Psoas muscle (tissue), 8 donors: Measurements from ENCODE around the gene IL16. TPM values are rescaled to one million over a fixed set of nuclear protein-coding genes. Genes with fewer than 3 reads are reported as not detected.
A peak's percentile ranks its signal among the peaks of the same experiment; 100 is the strongest.
"Not testable (repeated sequence)": the region's sequence is repeated elsewhere in the genome, so short reads cannot be mapped to it uniquely, and the experiment has no call there.

ENCODE experiments used
- ATAC-seq, 4 donors: fragments of 200-7000 bp; cut with Tn5 transposase; one replicate each; pipeline ENCODE4 v1.9.1; 2020; ENCODE audit warnings: moderate library complexity in 3 of 4, mild to moderate bottlenecking in 2 of 4
- DNase-seq, 2 donors: peaks; one replicate each; pipeline ENCODE4 v3.0.0-alpha.2; 2020
- H3K27ac ChIP-seq: fragments of 200-600 bp; one replicate; pipeline ENCODE4 v1.8.0; 2022
- H3K27me3 ChIP-seq, 3 donors: fragments of 200-600 bp in 1 of 3; one replicate each; pipeline versions ENCODE4 v1.6.1 to v1.8.0; 2013 to 2022; ENCODE audit warnings: low read length in 2 of 3, mild to moderate bottlenecking in 2 of 3, moderate library complexity in 1 of 3; ENCODE audit not compliant: insufficient read depth in 3 of 3
- H3K36me3 ChIP-seq, 2 donors: fragments of 200-600 bp in 1 of 2; one replicate each; pipeline versions ENCODE4 v1.6.1 to v1.8.0; 2013 to 2022; ENCODE audit warnings: low read depth in 1 of 2, mild to moderate bottlenecking in 1 of 2, moderate library complexity in 1 of 2; ENCODE audit not compliant: insufficient read depth in 1 of 2
- H3K4me1 ChIP-seq: fragments of 200-600 bp; one replicate; pipeline ENCODE4 v1.8.0; 2022
- H3K4me3 ChIP-seq: fragments of 200-600 bp; one replicate; pipeline ENCODE4 v1.8.0; 2022; ENCODE audit warnings: mild to moderate bottlenecking
- H3K9me3 ChIP-seq: fragments of 200-600 bp; one replicate; pipeline ENCODE4 v1.8.0; 2022
- CTCF ChIP-seq: fragments of 200-600 bp; IDR thresholded peaks from one replicate; pipeline ENCODE4 v1.8.0; 2022; ENCODE audit warnings: antibody characterized with exemption
- WGBS, 3 donors: extraction: QIAGEN DNeasy Blood & Tissue Kit; methylation state at CpG; one replicate each; pipeline versions ENCODE4 v1.1.6 to v1.1.7; 2013; 5-methylcytosine and 5-hydroxymethylcytosine counted together
- intact Hi-C, 2 donors: fragments of 100-400 bp; cut with DNase I; formaldehyde crosslinking; loops; one replicate each; pipeline versions ENCODE4 v1.11.0 to v1.14.2; 2022
- polyA plus RNA-seq, 3 donors: library from polyadenylated mRNA; stranded (reverse); fragments of 200-250 nt; gene quantifications; one replicate each; pipeline ENCODE4 v1.2.3, GENCODE V29; 2013
- total RNA-seq, 4 donors: library from RNA; stranded (reverse); fragmentation: NEBNext Ultra II Directional in 2 of 4; extraction: Animal tissue kit (Norgen Biotek cat#: 25700) in 2 of 4; gene quantifications; one replicate each; pipeline versions ENCODE4 v1.2.1 to v1.2.4, GENCODE V29; 2021 to 2023
- donor health status: healthy with polysubstance abuse.
- donor health status: DM: no; HTN: no; CAD: no; lungs with moderate emphysema.
- donor health status: Bipolar disorder and iron deficiency.
- donor health status: healthy.
- donor health status: DM: yes; HTN: yes; CAD: no.
- donor health status: DM: no; HTN: no; CAD: no.
- donor health status: DM: no; HTN: no; CAD: no.
- donor health status: DM: yes; HTN: yes; CAD: no.

IL16 gene
- total and polyA plus RNA-seq, 7 donors, result 1.2 to 5.3 (median 2.4) TPM

GRCh38 chr15:81155375-81156218 lies 41.1 kb upstream of the IL16 start:
- H3K36me3 ChIP-seq, result no peaks in the 10 kb centered on the region
- DNase-seq, result peak in 1 of 2 donors; percentile 36
- H3K4me3 ChIP-seq, result no peak overlapping the region
- intact Hi-C loops, result loop anchor here (2.0 to 5.0 kb wide), 2 partner anchors 111 to 112 kb away; no protein-coding TSS in a partner anchor
- H3K9me3 ChIP-seq, result no peaks in the 10 kb centered on the region
- H3K4me1 ChIP-seq, result no peaks in the 10 kb centered on the region
- ATAC-seq, result peak in 3 of 4 donors; percentile 50 to 81 (median 59)
- H3K27ac ChIP-seq, result no peak overlapping the region
- WGBS, 3 donors, result 47 to 52% (median 48%) methylated on average over 10 of the region's 10 CpGs
- H3K27me3 ChIP-seq, result no peaks in the 10 kb centered on the region
- peak; percentile 55 for TF ChIP-seq CTCF

DNA sequence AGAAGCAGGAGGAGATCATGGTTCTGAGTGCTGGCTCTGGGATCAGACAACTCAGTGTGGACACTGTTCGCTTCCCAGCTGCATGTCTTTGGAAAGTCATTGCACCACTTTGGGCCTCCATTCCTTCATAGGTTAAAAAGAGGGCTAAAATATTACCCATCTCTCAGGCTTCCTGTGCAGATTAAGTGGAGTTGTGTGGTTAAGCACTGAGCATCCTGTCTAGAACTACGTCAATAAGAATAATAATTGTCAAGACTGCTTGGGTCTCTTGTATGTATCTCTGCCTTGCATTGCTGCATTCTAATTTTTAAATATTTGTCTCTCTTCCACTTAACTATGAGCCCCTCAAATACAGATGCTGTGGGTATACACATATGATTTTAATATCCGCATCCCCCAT lies 40.4 kb upstream of the IL16 start:
- intact Hi-C loops, result loop anchor here in 1 of 2 donors (5.0 kb wide), 1 partner anchor 111 kb away; no protein-coding TSS in a partner anchor
- H3K27ac ChIP-seq, result no peak overlapping the region

DNA sequence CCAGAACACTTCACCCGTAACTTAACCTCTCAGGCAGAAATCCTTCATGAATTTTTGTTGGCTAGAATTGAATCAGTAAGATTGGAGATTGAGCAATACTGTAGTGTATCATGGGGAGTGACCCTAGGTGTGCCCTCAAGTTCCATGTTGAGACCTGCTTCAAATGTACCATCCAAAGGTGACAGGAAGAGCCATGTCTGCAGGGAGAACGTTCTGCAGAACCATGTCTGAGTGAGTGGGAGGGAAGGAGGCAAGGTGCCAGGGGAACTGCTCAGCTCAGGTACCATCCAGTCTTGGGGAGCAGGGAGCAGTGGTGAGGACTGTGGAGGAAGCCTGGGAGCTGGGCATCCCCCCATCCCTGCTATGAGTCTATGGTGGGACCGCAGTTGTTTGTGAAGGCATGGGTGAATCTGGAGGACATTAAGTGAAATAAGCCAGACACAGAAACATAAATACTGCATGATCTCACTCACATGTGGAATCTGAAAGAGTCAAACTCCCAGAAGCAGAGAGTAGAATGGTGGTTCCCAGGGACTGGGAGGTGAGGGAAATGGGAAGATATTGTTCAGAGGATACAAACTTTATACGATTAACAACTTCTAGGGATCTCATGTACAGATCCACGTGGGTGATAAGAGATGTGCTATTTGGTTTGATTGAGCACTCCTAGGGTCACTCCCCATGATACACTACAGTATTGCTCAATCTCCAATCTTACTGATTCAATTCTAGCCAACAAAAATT lies 39.3 kb upstream of the IL16 start:
- Histone ChIP-seq H3K4me1 (no peaks in the 10 kb centered on the region), H3K4me3 (no peak overlapping the region), H3K9me3 (no peaks in the 10 kb centered on the region), H3K36me3 (no peaks in the 10 kb centered on the region), H3K27me3 (no peaks in the 10 kb centered on the region), H3K27ac (no peak overlapping the region)
- TF ChIP-seq CTCF, result no peak
- intact Hi-C loops, result loop anchor here in 1 of 2 donors (5.0 kb wide), 1 partner anchor 110 kb away; no protein-coding TSS in a partner anchor
- no peak for DNase-seq
- no peak for ATAC-seq
- 57 to 63% (median 59%) methylated on average over 5 of the region's 5 CpGs for WGBS, 3 donors

More for the DNA sequence above, 40.4 kb upstream of the IL16 start:
- Histone ChIP-seq H3K4me1 (no peaks in the 10 kb centered on the region), H3K4me3 (no peak overlapping the region), H3K9me3 (no peaks in the 10 kb centered on the region), H3K36me3 (no peaks in the 10 kb centered on the region), H3K27me3 (no peaks in the 10 kb centered on the region)
- WGBS, 3 donors, result 97 to 99% (median 98%) methylated on average over 3 of the region's 3 CpGs
- no peak for ATAC-seq
- TF ChIP-seq CTCF, result no peak
- no peak for DNase-seq

DNA sequence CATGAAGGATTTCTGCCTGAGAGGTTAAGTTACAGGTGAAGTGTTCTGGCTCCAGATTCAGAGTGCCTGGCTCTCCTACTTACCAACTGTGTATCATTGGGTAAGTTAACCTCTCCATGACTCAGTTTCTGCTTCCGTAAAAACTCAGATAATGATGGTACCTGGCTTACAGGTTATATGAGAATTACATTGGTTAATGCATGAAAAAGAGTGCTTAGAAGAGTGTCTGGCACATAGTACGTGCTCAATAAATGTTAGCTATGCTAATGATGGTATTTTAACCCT lies 38.8 kb upstream of the IL16 start:
- ATAC-seq, result no peak
- Histone ChIP-seq H3K27me3 (no peaks in the 10 kb centered on the region), H3K4me3 (no peak overlapping the region), H3K9me3 (no peaks in the 10 kb centered on the region), H3K4me1 (no peaks in the 10 kb centered on the region), H3K36me3 (no peaks in the 10 kb centered on the region), H3K27ac (no peak overlapping the region)
- TF ChIP-seq CTCF, result no peak
- no peak for DNase-seq
- 95 to 96% (median 95%) methylated on average over 2 of the region's 2 CpGs for WGBS, 3 donors
- intact Hi-C loops, result loop anchor here in 1 of 2 donors (5.0 kb wide), 1 partner anchor 109 kb away; no protein-coding TSS in a partner anchor

- intact Hi-C loops, result loop anchor here in 1 of 2 donors (5.0 kb wide), 1 partner anchor 109 kb away; no protein-coding TSS in a partner anchor
- ATAC-seq, H3K9me3 ChIP-seq, H3K4me3 ChIP-seq, H3K36me3 ChIP-seq, H3K27me3 ChIP-seq, DNase-seq, H3K4me1 ChIP-seq, H3K27ac ChIP-seq: not testable (repeated sequence)
- WGBS, 3 donors, result 88 to 89% (median 88%) methylated on average over 18 to 37 of the region's 37 CpGs
Measured at GRCh38 chr15:81158561-81158960, 38.1 kb upstream of the IL16 start.
